ENCODE results near the gene NT5C3A. TPM values are rescaled to one million over a fixed set of nuclear protein-coding genes. Genes with fewer than 3 reads are reported as not detected.
A peak's percentile ranks its signal among the peaks of the same experiment; 100 is the strongest.

NT5C3A gene
- total and polyA plus RNA-seq, 9 of the 15 experiments (the other 6 are each of a cell fraction or from before 2014, with no cell fraction given) = 18.6 to 60.1 (median 40.0) TPM

DNA sequence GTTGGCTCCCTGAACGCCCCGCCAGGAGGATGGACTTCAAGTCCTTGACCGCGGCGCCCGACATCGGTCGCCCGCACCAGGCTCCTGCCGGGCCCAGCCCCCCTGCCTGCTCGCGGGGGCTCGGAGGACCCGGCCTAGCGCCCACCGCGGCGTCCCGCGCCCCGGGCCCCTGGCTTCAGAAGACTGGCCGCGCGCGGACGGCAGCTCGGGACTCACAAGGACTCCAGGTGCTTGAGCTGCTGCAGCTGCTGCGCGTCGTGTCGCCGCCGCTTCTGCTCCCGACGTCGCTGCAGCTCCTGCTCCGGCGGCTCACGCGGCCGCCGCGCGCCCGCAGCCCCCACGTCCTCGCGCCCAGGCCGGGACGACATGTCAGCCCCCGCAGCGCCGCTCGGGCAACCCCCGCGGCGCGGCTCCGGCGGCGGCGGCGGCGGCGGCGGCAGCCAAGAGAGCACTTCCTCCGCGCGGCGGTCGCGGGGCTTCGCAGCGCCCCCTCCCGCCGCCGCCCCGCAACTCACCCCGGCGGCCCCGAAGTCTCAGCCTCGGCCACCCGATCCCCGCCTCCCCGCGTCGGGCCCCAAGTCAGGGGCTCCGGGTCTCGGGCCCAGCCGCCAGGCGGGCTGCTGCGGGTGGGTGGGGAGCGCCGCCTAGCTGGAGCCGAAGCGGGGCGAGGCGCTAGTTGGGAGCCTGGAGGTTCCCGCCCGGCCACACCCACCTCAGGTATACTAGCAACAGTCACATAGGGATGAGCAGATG is 46.6 kb upstream of the NT5C3A start, which contains the start of gene RP9 (continued):
- TF ChIP-seq, protein P1, sequence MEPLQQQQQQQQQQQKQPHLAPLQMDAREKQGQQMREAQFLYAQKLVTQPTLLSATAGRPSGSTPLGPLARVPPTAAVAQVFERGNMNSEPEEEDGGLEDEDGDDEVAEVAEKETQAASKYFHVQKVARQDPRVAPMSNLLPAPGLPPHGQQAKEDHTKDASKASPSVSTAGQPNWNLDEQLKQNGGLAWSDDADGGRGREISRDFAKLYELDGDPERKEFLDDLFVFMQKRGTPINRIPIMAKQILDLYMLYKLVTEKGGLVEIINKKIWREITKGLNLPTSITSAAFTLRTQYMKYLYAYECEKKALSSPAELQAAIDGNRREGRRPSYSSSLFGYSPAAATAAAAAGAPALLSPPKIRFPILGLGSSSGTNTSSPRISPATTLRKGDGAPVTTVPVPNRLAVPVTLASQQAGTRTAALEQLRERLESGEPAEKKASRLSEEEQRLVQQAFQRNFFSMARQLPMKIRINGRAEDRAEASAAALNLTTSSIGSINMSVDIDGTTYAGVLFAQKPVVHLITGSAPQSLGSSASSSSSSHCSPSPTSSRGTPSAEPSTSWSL (CRISPR knock-in tag; IDR thresholded peaks at IDR 0.05; ENCODE audit: borderline replicate concordance) = no peak
- TF ChIP-seq CCAR2 (IDR thresholded peaks at IDR 0.05; ENCODE audit: low read depth, low read length) = no peak
- TF ChIP-seq TOE1 (IDR thresholded peaks at IDR 0.05; ENCODE audit: borderline replicate concordance) = no peak
- no peak for TF ChIP-seq TOE1 (CRISPR knock-in tag; IDR thresholded peaks at IDR 0.05; ENCODE audit: borderline replicate concordance, low read depth)
- TF ChIP-seq, protein P2, sequence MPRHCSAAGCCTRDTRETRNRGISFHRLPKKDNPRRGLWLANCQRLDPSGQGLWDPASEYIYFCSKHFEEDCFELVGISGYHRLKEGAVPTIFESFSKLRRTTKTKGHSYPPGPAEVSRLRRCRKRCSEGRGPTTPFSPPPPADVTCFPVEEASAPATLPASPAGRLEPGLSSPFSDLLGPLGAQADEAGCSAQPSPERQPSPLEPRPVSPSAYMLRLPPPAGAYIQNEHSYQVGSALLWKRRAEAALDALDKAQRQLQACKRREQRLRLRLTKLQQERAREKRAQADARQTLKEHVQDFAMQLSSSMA (CRISPR knock-in tag; IDR thresholded peaks at IDR 0.05) = no peak
- no peak for TF ChIP-seq RBM22 (IDR thresholded peaks at IDR 0.05; ENCODE audit: low read depth, low read length, poor library complexity, severe bottlenecking)
- TF ChIP-seq, protein P3, sequence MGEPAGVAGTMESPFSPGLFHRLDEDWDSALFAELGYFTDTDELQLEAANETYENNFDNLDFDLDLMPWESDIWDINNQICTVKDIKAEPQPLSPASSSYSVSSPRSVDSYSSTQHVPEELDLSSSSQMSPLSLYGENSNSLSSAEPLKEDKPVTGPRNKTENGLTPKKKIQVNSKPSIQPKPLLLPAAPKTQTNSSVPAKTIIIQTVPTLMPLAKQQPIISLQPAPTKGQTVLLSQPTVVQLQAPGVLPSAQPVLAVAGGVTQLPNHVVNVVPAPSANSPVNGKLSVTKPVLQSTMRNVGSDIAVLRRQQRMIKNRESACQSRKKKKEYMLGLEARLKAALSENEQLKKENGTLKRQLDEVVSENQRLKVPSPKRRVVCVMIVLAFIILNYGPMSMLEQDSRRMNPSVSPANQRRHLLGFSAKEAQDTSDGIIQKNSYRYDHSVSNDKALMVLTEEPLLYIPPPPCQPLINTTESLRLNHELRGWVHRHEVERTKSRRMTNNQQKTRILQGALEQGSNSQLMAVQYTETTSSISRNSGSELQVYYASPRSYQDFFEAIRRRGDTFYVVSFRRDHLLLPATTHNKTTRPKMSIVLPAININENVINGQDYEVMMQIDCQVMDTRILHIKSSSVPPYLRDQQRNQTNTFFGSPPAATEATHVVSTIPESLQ (CRISPR knock-in tag; IDR thresholded peaks at IDR 0.05) = no peak
- no peak for TF ChIP-seq SAFB (IDR thresholded peaks at IDR 0.05; ENCODE audit: borderline replicate concordance, low read depth, low read length)
- TF ChIP-seq GATAD2A (IDR thresholded peaks at IDR 0.05) = no peak
- TF ChIP-seq, protein P4, sequence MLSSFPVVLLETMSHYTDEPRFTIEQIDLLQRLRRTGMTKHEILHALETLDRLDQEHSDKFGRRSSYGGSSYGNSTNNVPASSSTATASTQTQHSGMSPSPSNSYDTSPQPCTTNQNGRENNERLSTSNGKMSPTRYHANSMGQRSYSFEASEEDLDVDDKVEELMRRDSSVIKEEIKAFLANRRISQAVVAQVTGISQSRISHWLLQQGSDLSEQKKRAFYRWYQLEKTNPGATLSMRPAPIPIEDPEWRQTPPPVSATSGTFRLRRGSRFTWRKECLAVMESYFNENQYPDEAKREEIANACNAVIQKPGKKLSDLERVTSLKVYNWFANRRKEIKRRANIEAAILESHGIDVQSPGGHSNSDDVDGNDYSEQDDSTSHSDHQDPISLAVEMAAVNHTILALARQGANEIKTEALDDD (IDR thresholded peaks at IDR 0.05) = no peak
- TF ChIP-seq, protein P5, sequence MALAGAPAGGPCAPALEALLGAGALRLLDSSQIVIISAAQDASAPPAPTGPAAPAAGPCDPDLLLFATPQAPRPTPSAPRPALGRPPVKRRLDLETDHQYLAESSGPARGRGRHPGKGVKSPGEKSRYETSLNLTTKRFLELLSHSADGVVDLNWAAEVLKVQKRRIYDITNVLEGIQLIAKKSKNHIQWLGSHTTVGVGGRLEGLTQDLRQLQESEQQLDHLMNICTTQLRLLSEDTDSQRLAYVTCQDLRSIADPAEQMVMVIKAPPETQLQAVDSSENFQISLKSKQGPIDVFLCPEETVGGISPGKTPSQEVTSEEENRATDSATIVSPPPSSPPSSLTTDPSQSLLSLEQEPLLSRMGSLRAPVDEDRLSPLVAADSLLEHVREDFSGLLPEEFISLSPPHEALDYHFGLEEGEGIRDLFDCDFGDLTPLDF (CRISPR knock-in tag; IDR thresholded peaks at IDR 0.05) = no peak
- peak; percentile 88 for TF ChIP-seq POLR2G (IDR thresholded peaks at IDR 0.05; ENCODE audit: low read depth, low read length)
- TF ChIP-seq, protein P6, sequence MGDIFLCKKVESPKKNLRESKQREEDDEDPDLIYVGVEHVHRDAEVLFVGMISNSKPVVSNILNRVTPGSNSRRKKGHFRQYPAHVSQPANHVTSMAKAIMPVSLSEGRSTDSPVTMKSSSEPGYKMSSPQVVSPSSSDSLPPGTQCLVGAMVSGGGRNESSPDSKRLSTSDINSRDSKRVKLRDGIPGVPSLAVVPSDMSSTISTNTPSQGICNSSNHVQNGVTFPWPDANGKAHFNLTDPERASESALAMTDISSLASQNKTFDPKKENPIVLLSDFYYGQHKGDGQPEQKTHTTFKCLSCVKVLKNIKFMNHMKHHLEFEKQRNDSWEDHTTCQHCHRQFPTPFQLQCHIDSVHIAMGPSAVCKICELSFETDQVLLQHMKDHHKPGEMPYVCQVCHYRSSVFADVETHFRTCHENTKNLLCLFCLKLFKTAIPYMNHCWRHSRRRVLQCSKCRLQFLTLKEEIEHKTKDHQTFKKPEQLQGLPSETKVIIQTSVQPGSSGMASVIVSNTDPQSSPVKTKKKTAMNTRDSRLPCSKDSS (IDR thresholded peaks at IDR 0.05; ENCODE audit: low read depth, partially characterized antibody) = no peak
- TF ChIP-seq NR1H2 (CRISPR knock-in tag; IDR thresholded peaks at IDR 0.05) = no peak
- no peak for TF ChIP-seq FOSL1 (tag; conservative IDR thresholded peaks at IDR 0.05)
- TF ChIP-seq ZBTB17 (CRISPR knock-in tag; IDR thresholded peaks at IDR 0.05) = 0 out of 2 replicates have a peak, but pooled peaks have one; percentile 14
- TF ChIP-seq, protein P7, sequence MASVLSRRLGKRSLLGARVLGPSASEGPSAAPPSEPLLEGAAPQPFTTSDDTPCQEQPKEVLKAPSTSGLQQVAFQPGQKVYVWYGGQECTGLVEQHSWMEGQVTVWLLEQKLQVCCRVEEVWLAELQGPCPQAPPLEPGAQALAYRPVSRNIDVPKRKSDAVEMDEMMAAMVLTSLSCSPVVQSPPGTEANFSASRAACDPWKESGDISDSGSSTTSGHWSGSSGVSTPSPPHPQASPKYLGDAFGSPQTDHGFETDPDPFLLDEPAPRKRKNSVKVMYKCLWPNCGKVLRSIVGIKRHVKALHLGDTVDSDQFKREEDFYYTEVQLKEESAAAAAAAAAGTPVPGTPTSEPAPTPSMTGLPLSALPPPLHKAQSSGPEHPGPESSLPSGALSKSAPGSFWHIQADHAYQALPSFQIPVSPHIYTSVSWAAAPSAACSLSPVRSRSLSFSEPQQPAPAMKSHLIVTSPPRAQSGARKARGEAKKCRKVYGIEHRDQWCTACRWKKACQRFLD (CRISPR knock-in tag; IDR thresholded peaks at IDR 0.05) = no peak
- TF ChIP-seq KHSRP (IDR thresholded peaks at IDR 0.05) = no peak
